Astrocyte (in vitro differentiated cells and primary cell): ENCODE results near the gene ROMO1. TPM values are rescaled to one million over a fixed set of nuclear protein-coding genes. Genes with fewer than 3 reads are reported as not detected.
A peak's percentile ranks its signal among the peaks of the same experiment; 100 is the strongest.

Experiments used
- DNase-seq: peaks from one replicate; pipeline ENCODE4 v3.0.0-alpha.2; 2010; ENCODE audit warnings: low read depth
- FAIRE-seq: peaks from 2 replicates; lab custom pipeline; 2011; peaks lifted over from hg19 to GRCh38; lab: Jason Lieb, UNC
- H2AFZ ChIP-seq: 2 replicates; pipeline ENCODE4 v1.6.0; 2012; ENCODE audit warnings: low read depth, low read length, inconsistent platforms
- H3K27ac ChIP-seq: 2 replicates; pipeline ENCODE4 v1.5.1; 2011; ENCODE audit warnings: low read depth, low read length, inconsistent platforms
- H3K27me3 ChIP-seq: 2 replicates; pipeline ENCODE4 v1.6.0; 2011; ENCODE audit warnings: low read length, inconsistent platforms; ENCODE audit not compliant: insufficient read depth
- H3K36me3 ChIP-seq: 2 replicates; pipeline ENCODE4 v1.5.1; 2011; ENCODE audit warnings: low read length, inconsistent platforms; ENCODE audit not compliant: insufficient read depth
- H3K4me1 ChIP-seq: 2 replicates; pipeline ENCODE4 v1.5.1; 2011; ENCODE audit warnings: low read length, inconsistent platforms; ENCODE audit not compliant: insufficient read depth
- H3K4me2 ChIP-seq: 2 replicates; pipeline ENCODE4 v1.6.0; 2012; ENCODE audit warnings: low read length, inconsistent platforms
- H3K4me3 ChIP-seq: 2 replicates; pipeline ENCODE4 v1.5.1; 2011; ENCODE audit warnings: low read depth, mild to moderate bottlenecking, low read length, inconsistent platforms; ENCODE audit not compliant: insufficient read depth
- H3K79me2 ChIP-seq: 2 replicates; pipeline ENCODE4 v1.6.0; 2012; ENCODE audit warnings: mild to moderate bottlenecking, low read length, inconsistent platforms; ENCODE audit not compliant: insufficient read depth
- H3K9ac ChIP-seq: 2 replicates; pipeline ENCODE4 v1.6.0; 2012; ENCODE audit warnings: mild to moderate bottlenecking, low read length, inconsistent platforms
- H3K9me3 ChIP-seq: 2 replicates; pipeline ENCODE4 v1.5.1; 2012; ENCODE audit warnings: low read depth, mild to moderate bottlenecking, low read length, inconsistent platforms; ENCODE audit not compliant: insufficient read depth
- H4K20me1 ChIP-seq: 2 replicates; pipeline ENCODE4 v1.6.0; 2012; ENCODE audit warnings: low read length, inconsistent platforms; ENCODE audit not compliant: insufficient read depth
- H3K27ac Mint-ChIP-seq: one replicate; pipeline ENCODE4 v1.8.0; 2021; ENCODE audit warnings: mild to moderate bottlenecking, mixed read lengths; ENCODE audit not compliant: unreplicated experiment
- H3K27me3 Mint-ChIP-seq: one replicate; pipeline ENCODE4 v1.8.0; 2021; ENCODE audit warnings: low read depth, mixed read lengths; ENCODE audit not compliant: unreplicated experiment
- H3K36me3 Mint-ChIP-seq: one replicate; pipeline ENCODE4 v1.8.0; 2021; ENCODE audit warnings: low read depth, mixed read lengths; ENCODE audit not compliant: unreplicated experiment
- H3K4me1 Mint-ChIP-seq: one replicate; pipeline ENCODE4 v1.8.0; 2021; ENCODE audit warnings: low read depth, mixed read lengths; ENCODE audit not compliant: unreplicated experiment
- H3K4me3 Mint-ChIP-seq: one replicate; pipeline ENCODE4 v1.8.0; 2021; ENCODE audit warnings: mild to moderate bottlenecking, moderate library complexity, mixed read lengths; ENCODE audit not compliant: unreplicated experiment
- H3K9me3 Mint-ChIP-seq: one replicate; pipeline ENCODE4 v1.8.0; 2021; ENCODE audit warnings: mild to moderate bottlenecking, mixed read lengths; ENCODE audit not compliant: unreplicated experiment
- EZH2 ChIP-seq: IDR thresholded peaks from 2 replicates; pipeline ENCODE4 v1.6.1; 2012; ENCODE audit warnings: mild to moderate bottlenecking, low read length, inconsistent platforms; ENCODE audit not compliant: insufficient read depth
- total RNA-seq: library from RNA; stranded (reverse); gene quantifications from 2 replicates; pipeline ENCODE4 v1.2.1, GENCODE V29; 2021
- TF ChIP-seq, protein P1 (sequence below): IDR thresholded peaks from 2 replicates; pipeline ENCODE4 v1.5.1; 2011; ENCODE audit warnings: low read depth, mild to moderate bottlenecking, inconsistent platforms, low read length, moderate library complexity; ENCODE audit not compliant: insufficient read depth

The ROMO1 gene
- total RNA-seq, 1 donor from 2014 or later: 201 TPM

DNA sequence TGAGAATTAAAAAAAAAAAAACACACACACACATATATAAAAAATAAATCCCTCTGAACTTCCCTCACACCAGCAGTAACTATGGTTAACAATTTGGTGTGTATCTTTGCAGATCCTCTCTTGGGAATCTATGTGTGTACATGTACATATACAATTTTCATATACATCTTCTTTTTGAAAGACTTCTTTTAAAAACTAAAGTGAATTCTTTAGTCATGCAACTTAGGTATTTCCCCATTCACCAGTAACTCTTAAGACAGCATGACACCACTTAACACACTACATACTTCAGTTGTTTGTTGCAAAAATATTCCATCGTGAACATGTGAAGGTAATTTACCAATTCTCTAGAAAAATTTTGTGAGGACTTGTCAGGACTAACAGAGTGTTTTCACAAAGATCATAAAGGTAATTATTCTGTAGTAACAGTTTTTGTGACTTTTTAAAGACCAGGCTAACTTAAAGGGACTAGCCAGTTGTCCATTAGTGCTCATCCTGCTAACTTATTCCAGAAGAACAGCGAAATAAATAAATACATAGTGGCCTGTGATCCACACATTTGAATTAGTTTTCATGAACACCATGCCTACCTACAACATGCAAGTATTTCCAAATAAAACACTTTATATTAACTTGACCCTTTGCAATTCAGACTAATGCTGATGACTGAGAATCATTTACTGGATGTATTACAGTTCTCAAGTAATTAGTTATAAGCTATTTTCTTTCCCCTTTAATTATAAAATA is 30.8 kb downstream of the ROMO1 start:
- Histone ChIP-seq H3K9me3 (no peaks in the 10 kb centered on the region), H3K79me2 (peaks cover 97% of the 10 kb centered on the region), H3K9ac (no peak overlapping the region), H3K4me3 (no peak overlapping the region), H3K4me2 (no peak overlapping the region), H3K36me3 (peaks cover 92% of the 10 kb centered on the region), H3K27me3 (no peaks in the 10 kb centered on the region), H2AFZ (no peak overlapping the region), H4K20me1 (peaks cover 96% of the 10 kb centered on the region), H3K27ac (no peak overlapping the region), H3K4me1 (peaks cover 3% of the 10 kb centered on the region)
- Mint-ChIP-seq H3K27ac (peak overlapping the region; percentile 12), H3K9me3 (no peaks in the 10 kb centered on the region), H3K27me3 (no peaks in the 10 kb centered on the region), H3K4me3 (peak overlapping the region; percentile 57), H3K36me3 (peaks cover 17% of the 10 kb centered on the region), H3K4me1 (peaks cover 18% of the 10 kb centered on the region)
- TF ChIP-seq, protein P1, sequence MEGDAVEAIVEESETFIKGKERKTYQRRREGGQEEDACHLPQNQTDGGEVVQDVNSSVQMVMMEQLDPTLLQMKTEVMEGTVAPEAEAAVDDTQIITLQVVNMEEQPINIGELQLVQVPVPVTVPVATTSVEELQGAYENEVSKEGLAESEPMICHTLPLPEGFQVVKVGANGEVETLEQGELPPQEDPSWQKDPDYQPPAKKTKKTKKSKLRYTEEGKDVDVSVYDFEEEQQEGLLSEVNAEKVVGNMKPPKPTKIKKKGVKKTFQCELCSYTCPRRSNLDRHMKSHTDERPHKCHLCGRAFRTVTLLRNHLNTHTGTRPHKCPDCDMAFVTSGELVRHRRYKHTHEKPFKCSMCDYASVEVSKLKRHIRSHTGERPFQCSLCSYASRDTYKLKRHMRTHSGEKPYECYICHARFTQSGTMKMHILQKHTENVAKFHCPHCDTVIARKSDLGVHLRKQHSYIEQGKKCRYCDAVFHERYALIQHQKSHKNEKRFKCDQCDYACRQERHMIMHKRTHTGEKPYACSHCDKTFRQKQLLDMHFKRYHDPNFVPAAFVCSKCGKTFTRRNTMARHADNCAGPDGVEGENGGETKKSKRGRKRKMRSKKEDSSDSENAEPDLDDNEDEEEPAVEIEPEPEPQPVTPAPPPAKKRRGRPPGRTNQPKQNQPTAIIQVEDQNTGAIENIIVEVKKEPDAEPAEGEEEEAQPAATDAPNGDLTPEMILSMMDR: no peak
- TF ChIP-seq EZH2: no peak
- FAIRE-seq (no peak), DNase-seq (no peak)

DNA sequence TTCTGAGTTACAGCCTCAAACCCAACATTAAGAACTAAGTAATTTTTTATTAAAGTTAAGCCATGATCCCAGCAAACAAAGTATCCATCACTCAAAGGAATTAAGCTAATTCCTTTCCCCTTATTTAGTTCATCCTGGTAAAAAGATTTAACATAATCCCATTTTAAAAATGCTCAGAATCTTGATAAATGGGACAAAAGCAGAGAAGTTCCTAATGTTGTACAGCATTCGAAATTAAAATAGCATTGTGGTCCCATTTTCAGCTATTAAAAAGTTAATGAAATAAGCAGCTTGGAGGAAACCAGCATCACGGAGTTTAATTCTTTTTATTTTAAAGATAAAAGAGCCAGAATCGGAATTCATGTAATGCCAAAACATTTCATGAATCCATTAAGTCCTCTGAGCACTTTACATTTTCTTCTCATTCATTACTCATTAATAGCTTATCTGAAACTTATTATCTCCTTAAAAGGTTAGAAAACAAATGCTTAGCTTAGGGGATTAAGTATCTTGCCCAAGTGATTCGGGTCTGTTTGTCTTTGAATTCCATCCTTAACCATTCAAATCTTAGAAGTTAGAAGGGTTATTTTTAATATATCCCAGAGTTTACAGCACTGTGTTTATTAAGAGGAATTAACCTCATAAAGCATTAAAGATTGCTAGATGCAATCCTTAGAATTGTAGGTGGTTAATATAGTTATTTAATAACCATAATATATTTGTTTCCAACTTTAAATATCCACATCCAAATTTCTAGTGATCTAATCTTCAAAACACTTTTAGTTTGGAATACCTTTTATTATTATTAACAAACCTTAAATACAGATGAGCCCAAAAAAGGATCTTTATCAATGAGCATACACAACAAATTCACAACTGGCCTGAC is 31.6 kb downstream of the ROMO1 start:
- FAIRE-seq: no peak
- no peaks in the 10 kb centered on the region for H3K27me3 ChIP-seq
- Mint-ChIP-seq H3K36me3 (peaks cover 20% of the 10 kb centered on the region), H3K4me3 (no peak overlapping the region), H3K9me3 (no peaks in the 10 kb centered on the region), H3K4me1 (peaks cover 20% of the 10 kb centered on the region), H3K27me3 (no peaks in the 10 kb centered on the region), H3K27ac (no peak overlapping the region)
- H3K79me2 ChIP-seq: peaks cover 97% of the 10 kb centered on the region
- H4K20me1 ChIP-seq: peaks cover 96% of the 10 kb centered on the region
- H3K4me1 ChIP-seq: peaks cover 8% of the 10 kb centered on the region
- no peak overlapping the region for H2AFZ ChIP-seq
- no peak for DNase-seq
- TF ChIP-seq EZH2: no peak
- TF ChIP-seq, protein P1: no peak
- H3K4me3 ChIP-seq: no peak overlapping the region
- no peaks in the 10 kb centered on the region for H3K9me3 ChIP-seq
- H3K27ac ChIP-seq: no peak overlapping the region
- H3K9ac ChIP-seq: no peak overlapping the region
- peaks cover 92% of the 10 kb centered on the region for H3K36me3 ChIP-seq
- H3K4me2 ChIP-seq: peak overlapping the region; percentile 14
